HCT116 (cell line): ENCODE measurements around the gene SPAG5. TPM values are rescaled to one million over a fixed set of nuclear protein-coding genes. Genes with fewer than 3 reads are reported as not detected.

Source experiments
- ATAC-seq: fragments of 200-7000 bp; cut with Tn5 transposase; 2 replicates; pipeline ENCODE4 v1.9.1; 2020; ENCODE audit warnings: mild to moderate bottlenecking, moderate library complexity
- BruUV-seq: library from RNA; stranded (reverse); fragments of 400-500 nt; replicated peaks from 2 replicates; lab custom pipeline; 2021; lab: Mats Ljungman, UMichigan
- CTCF ChIA-PET: fragments of 300-600 bp; sonication (Branson Sonifier 250); formaldehyde crosslinking; loops from one replicate; lab custom pipeline; 2021; ENCODE audit warnings: antibody characterized with exemption; lab: Charles Lee
- POLR2A ChIA-PET: fragments of 300-600, 350-600 bp; sonication (Branson Sonifier 250); formaldehyde crosslinking; loops from one replicate; lab custom pipeline; 2021; ENCODE audit warnings: antibody characterized with exemption; lab: Charles Lee
- RAD21 ChIA-PET, 2 experiments: fragments of 300-600 bp; sonication (Branson Sonifier 250); formaldehyde crosslinking; loops; one replicate each; lab custom pipeline; 2023; ENCODE audit warnings: low total read pairs in 2 of 2; ENCODE audit not compliant: uncharacterized antibody in 2 of 2, unreplicated experiment in 2 of 2, low non-redundant PET in 1 of 2; lab: Charles Lee
- DNase-seq: peaks from one replicate; pipeline ENCODE4 v3.0.0-alpha.2; 2010; ENCODE audit warnings: low read depth, low spot score
- H2AFZ ChIP-seq: fragments of 200-600 bp; shearing (Covaris generic), sonication (generic); 2 replicates; pipeline ENCODE4 v1.6.1; 2017; ENCODE audit warnings: low read depth, mixed run types, mixed read lengths, antibody characterized with exemption, low read length; ENCODE audit not compliant: poor library complexity, severe bottlenecking
- H3K27ac ChIP-seq: 2 replicates; pipeline ENCODE4 v1.5.1; 2012; ENCODE audit warnings: low read depth, low read length
- H3K27me3 ChIP-seq: fragments of 200-600 bp; sonication (generic); 2 replicates; pipeline ENCODE4 v1.6.1; 2016; ENCODE audit warnings: mixed run types, low read length, mixed read lengths; ENCODE audit not compliant: insufficient read depth
- H3K36me3 ChIP-seq, 2 experiments: fragments of 200-500 bp in 1 of 2; fragments of 200-600 bp in 1 of 2; sonication (Bioruptor generic) in 1 of 2; sonication (generic) in 1 of 2; 2 replicates each; pipeline versions ENCODE4 v1.5.1 to v1.6.1; 2014 to 2016; ENCODE audit warnings: low read length in 2 of 2, inconsistent platforms in 1 of 2, mixed read lengths in 1 of 2, mixed run types in 1 of 2; ENCODE audit not compliant: insufficient read depth in 2 of 2, control insufficient read depth in 1 of 2
- H3K4me1 ChIP-seq, 2 experiments: fragments of 200-600 bp in 1 of 2; sonication (generic) in 1 of 2; 2 replicates each; pipeline versions ENCODE4 v1.5.1 to v1.6.1; 2012 to 2017; ENCODE audit warnings: low read length in 2 of 2, inconsistent platforms in 1 of 2, mild to moderate bottlenecking in 1 of 2, mixed read lengths in 1 of 2, mixed run types in 1 of 2, moderate library complexity in 1 of 2; ENCODE audit not compliant: insufficient read depth in 2 of 2, control insufficient read depth in 1 of 2
- H3K4me2 ChIP-seq: fragments of 200-600 bp; sonication (generic); 2 replicates; pipeline ENCODE4 v1.6.1; 2017; ENCODE audit warnings: mixed run types, low read length, mixed read lengths
- H3K4me3 ChIP-seq, 2 experiments: fragments of 200-600 bp in 1 of 2; sonication (generic) in 1 of 2; replicated peaks in 1 of 2; 2 replicates each; pipeline ENCODE4 v1.5.1; 2011 to 2016; ENCODE audit warnings: low read length in 2 of 2, control low read depth in 1 of 2, low read depth in 1 of 2, mild to moderate bottlenecking in 1 of 2, mixed read lengths in 1 of 2, mixed run types in 1 of 2
- H3K79me2 ChIP-seq: fragments of 200-600 bp; sonication (generic); 2 replicates; pipeline ENCODE4 v1.6.1; 2017; ENCODE audit warnings: mild to moderate bottlenecking, mixed run types, low read length, moderate library complexity, mixed read lengths; ENCODE audit not compliant: insufficient read depth
- H3K9ac ChIP-seq: fragments of 200-600 bp; sonication (generic); 2 replicates; pipeline ENCODE4 v1.6.1; 2016; ENCODE audit warnings: low read length, mixed read lengths
- H3K9me2 ChIP-seq: fragments of 200-600 bp; sonication (generic), shearing (Covaris generic); 2 replicates; pipeline ENCODE4 v1.6.1; 2017; ENCODE audit warnings: mixed run types, mild to moderate bottlenecking, moderate library complexity; ENCODE audit not compliant: insufficient read depth
- H3K9me3 ChIP-seq, 2 experiments: fragments of 200-500 bp in 1 of 2; fragments of 200-600 bp in 1 of 2; sonication (Bioruptor generic) in 1 of 2; sonication (generic) in 1 of 2; 2 replicates each; pipeline ENCODE4 v1.6.1; 2014 to 2017; ENCODE audit warnings: low read length in 2 of 2, mixed read lengths in 2 of 2, inconsistent platforms in 1 of 2, low read depth in 1 of 2, mild to moderate bottlenecking in 1 of 2, mixed run types in 1 of 2, moderate library complexity in 1 of 2; ENCODE audit not compliant: control insufficient read depth in 1 of 2, insufficient read depth in 1 of 2
- H4K20me1 ChIP-seq: fragments of 200-600 bp; sonication (generic), shearing (Covaris generic); 2 replicates; pipeline ENCODE4 v1.6.1; 2017; ENCODE audit warnings: mixed run types, mild to moderate bottlenecking, moderate library complexity; ENCODE audit not compliant: insufficient read depth
- CBX3 ChIP-seq: IDR thresholded peaks from 2 replicates; pipeline ENCODE4 v1.6.1; 2012; ENCODE audit warnings: low read depth
- EZH2phosphoT487 ChIP-seq: fragments of 200-600 bp; IDR thresholded peaks from 2 replicates; pipeline ENCODE4 v1.6.1; 2018; ENCODE audit warnings: antibody characterized with exemption, borderline replicate concordance
- RAD21 ChIP-seq: IDR thresholded peaks from 2 replicates; pipeline ENCODE4 v1.6.1; 2012; ENCODE audit warnings: low read depth, mild to moderate bottlenecking
- SIN3A ChIP-seq: IDR thresholded peaks from 2 replicates; pipeline ENCODE4 v1.6.1; 2012; ENCODE audit warnings: low read depth
- SP1 ChIP-seq: IDR thresholded peaks from 2 replicates; pipeline ENCODE4 v1.6.1; 2012; ENCODE audit warnings: low read depth
- TCF7L2 ChIP-seq: IDR thresholded peaks from 2 replicates; pipeline ENCODE4 v1.7.0; 2011; ENCODE audit warnings: borderline replicate concordance, inconsistent platforms; ENCODE audit not compliant: insufficient read depth, insufficient read length; ENCODE audit errors: extremely low read depth
- intact Hi-C: fragments of 100-400 bp; cut with micrococcal nuclease; formaldehyde crosslinking; loops from 2 replicates; pipeline ENCODE4 v1.10.0; 2022
- total RNA-seq: library from RNA; stranded (reverse); gene quantifications from one replicate; pipeline ENCODE4 v1.2.1, GENCODE V29; 2021; ENCODE audit not compliant: unreplicated experiment
- TF ChIP-seq, protein P1 (sequence below): IDR thresholded peaks from 2 replicates; pipeline ENCODE4 v1.6.1; 2012
- TF ChIP-seq, protein P2 (sequence below): IDR thresholded peaks from 2 replicates; pipeline ENCODE4 v1.6.1; 2011; ENCODE audit warnings: mild to moderate bottlenecking, low read length, moderate library complexity; ENCODE audit not compliant: insufficient replicate concordance; ENCODE audit errors: extremely low read depth

Gene SPAG5
- total RNA-seq, 1 experiment from 2014 or later = 94.9 TPM

DNA sequence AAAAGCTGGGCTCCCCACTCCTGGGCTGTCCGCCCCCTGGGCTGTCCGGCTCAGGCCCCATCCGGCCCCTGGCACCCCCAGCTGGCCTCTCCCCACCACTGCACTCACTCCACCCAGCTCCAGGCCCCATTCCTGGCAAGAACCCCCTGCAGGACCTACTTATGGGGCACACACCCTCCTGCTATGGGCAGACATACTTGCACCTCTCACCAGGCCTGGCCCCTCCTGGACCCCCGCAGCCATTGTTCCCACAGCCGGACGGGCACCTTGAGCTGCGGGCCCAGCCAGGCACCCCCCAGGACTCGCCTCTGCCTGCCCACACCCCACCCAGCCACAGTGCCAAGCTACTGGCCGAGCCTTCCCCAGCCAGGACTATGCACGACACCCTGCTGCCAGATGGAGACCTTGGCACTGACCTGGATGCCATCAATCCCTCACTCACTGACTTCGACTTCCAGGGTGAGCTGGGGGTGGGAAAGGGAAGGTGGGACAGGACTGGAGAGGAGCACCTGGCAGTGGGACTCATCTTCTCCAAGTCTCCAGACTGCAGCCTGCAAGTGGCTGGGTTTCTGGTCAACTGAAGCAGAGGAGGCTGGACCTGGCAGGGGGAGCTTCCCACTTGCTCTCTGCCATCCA, 64.0 kb downstream of the SPAG5 start:
- no peak for TF ChIP-seq SIN3A
- TF ChIP-seq, protein P1, sequence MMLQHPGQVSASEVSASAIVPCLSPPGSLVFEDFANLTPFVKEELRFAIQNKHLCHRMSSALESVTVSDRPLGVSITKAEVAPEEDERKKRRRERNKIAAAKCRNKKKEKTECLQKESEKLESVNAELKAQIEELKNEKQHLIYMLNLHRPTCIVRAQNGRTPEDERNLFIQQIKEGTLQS = no peak
- TF ChIP-seq CBX3 = no peak
- no peak for TF ChIP-seq RAD21
- TF ChIP-seq EZH2phosphoT487 = no peak
- no peak for TF ChIP-seq TCF7L2
- TF ChIP-seq SP1 = no peak
- TF ChIP-seq, protein P2, sequence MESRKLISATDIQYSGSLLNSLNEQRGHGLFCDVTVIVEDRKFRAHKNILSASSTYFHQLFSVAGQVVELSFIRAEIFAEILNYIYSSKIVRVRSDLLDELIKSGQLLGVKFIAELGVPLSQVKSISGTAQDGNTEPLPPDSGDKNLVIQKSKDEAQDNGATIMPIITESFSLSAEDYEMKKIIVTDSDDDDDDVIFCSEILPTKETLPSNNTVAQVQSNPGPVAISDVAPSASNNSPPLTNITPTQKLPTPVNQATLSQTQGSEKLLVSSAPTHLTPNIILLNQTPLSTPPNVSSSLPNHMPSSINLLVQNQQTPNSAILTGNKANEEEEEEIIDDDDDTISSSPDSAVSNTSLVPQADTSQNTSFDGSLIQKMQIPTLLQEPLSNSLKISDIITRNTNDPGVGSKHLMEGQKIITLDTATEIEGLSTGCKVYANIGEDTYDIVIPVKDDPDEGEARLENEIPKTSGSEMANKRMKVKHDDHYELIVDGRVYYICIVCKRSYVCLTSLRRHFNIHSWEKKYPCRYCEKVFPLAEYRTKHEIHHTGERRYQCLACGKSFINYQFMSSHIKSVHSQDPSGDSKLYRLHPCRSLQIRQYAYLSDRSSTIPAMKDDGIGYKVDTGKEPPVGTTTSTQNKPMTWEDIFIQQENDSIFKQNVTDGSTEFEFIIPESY = no peak
- H3K79me2 ChIP-seq = no peaks in the 10 kb centered on the region
- no peak overlapping the region for H3K4me3 ChIP-seq
- no peaks in the 10 kb centered on the region; a peak in 1 of 4 replicates for H3K4me1 ChIP-seq
- H4K20me1 ChIP-seq = no peaks in the 10 kb centered on the region
- CTCF ChIA-PET = interaction anchor here (1.4 kb wide), 1 partner anchor 13 kb away, joined by 3 read pairs; no protein-coding TSS in a partner anchor
- no peak overlapping the region for H2AFZ ChIP-seq
- no peak overlapping the region for H3K4me2 ChIP-seq
- peaks cover 7% of the 10 kb centered on the region for H3K27me3 ChIP-seq
- RAD21 ChIA-PET = no interaction called here
- ATAC-seq = no peak
- no peak overlapping the region for H3K27ac ChIP-seq
- no peak overlapping the region for H3K9ac ChIP-seq
- H3K9me3 ChIP-seq = no peaks in the 10 kb centered on the region
- no TSS peak for BruUV-seq
- no peaks in the 10 kb centered on the region for H3K9me2 ChIP-seq
- POLR2A ChIA-PET = no interaction called here
- H3K36me3 ChIP-seq = no peaks in the 10 kb centered on the region
- no peak for DNase-seq
- intact Hi-C loops = no loop called here
